Right atrium auricular region (tissue), 2 donors: ENCODE results near the gene GBP6. TPM values are rescaled to one million over a fixed set of nuclear protein-coding genes. Genes with fewer than 3 reads are reported as not detected.
"Not testable (repeated sequence)": the region's sequence is repeated elsewhere in the genome, so short reads cannot be mapped to it uniquely, and the experiment has no call there.

Experiments used
- DNase-seq: peaks from one replicate; pipeline ENCODE4 v3.0.0-alpha.2; 2019; ENCODE audit warnings: low spot score
- H3K27ac ChIP-seq, 2 donors: fragments of 200-600 bp; sonication (generic); 1 replicate in 1 of 2; 2 replicates in 1 of 2; pipeline ENCODE4 v1.5.1; 2016 to 2019
- H3K27me3 ChIP-seq, 2 donors: fragments of 200-600 bp; sonication (generic); one replicate each; pipeline versions ENCODE4 v1.5.1 to v1.6.0; 2017 to 2019
- H3K36me3 ChIP-seq: fragments of 200-600 bp; sonication (generic); one replicate; pipeline ENCODE4 v1.5.1; 2016
- H3K4me1 ChIP-seq, 2 donors: fragments of 200-600 bp; sonication (generic); one replicate each; pipeline versions ENCODE4 v1.5.1 to v1.6.0; 2017 to 2019
- H3K4me3 ChIP-seq, 2 donors: fragments of 200-600 bp; sonication (generic); 1 replicate in 1 of 2; 2 replicates in 1 of 2; pipeline ENCODE4 v1.5.1; 2017 to 2019; ENCODE audit warnings: mild to moderate bottlenecking in 1 of 2, moderate library complexity in 1 of 2
- H3K9me3 ChIP-seq, 2 donors: fragments of 200-600 bp; sonication (generic); one replicate each; pipeline ENCODE4 v1.5.1; 2019
- total RNA-seq, 2 donors: library from RNA; depleted of rRNA; stranded (reverse); fragments of >200 nt; gene quantifications; one replicate each; pipeline ENCODE4 v1.1.0, GENCODE V29; 2016
- TF ChIP-seq, protein P1 (sequence below), 2 donors: fragments of 200-600 bp; sonication (generic); IDR thresholded peaks; one replicate each; pipeline ENCODE4 v1.5.1; 2019; ENCODE audit warnings: antibody characterized with exemption in 2 of 2

Gene GBP6
- total RNA-seq, 2 donors from 2014 or later = 0.19 TPM; not detected in 1

DNA sequence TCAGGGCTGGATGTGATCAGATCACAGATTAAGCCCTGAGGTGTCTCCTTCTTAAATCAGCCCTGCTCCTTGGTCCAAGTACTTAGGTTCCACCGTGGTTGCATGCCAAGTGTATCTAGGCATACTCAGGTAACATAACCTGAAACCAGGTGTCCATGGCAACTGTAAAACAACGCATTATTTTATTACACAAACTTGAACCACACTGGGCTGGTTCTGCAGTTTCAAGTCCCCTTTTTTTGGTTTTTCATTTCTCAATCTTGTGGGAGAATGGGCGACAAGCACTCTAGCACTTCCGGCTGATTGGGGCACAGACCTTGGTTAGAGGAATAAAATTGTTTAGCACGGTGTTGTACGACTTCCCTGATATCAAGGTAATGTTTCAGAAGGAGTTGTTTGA, 65.2 kb downstream of the GBP6 start:
- no peak for DNase-seq

GRCh38 chr1:89429681-89430080, 65.8 kb downstream of the GBP6 start:
- H3K27ac ChIP-seq, H3K9me3 ChIP-seq, DNase-seq, H3K4me1 ChIP-seq, H3K27me3 ChIP-seq, H3K4me3 ChIP-seq, H3K36me3 ChIP-seq: not testable (repeated sequence)

More for the DNA sequence above, 65.2 kb downstream of the GBP6 start:
- TF ChIP-seq, protein P1, sequence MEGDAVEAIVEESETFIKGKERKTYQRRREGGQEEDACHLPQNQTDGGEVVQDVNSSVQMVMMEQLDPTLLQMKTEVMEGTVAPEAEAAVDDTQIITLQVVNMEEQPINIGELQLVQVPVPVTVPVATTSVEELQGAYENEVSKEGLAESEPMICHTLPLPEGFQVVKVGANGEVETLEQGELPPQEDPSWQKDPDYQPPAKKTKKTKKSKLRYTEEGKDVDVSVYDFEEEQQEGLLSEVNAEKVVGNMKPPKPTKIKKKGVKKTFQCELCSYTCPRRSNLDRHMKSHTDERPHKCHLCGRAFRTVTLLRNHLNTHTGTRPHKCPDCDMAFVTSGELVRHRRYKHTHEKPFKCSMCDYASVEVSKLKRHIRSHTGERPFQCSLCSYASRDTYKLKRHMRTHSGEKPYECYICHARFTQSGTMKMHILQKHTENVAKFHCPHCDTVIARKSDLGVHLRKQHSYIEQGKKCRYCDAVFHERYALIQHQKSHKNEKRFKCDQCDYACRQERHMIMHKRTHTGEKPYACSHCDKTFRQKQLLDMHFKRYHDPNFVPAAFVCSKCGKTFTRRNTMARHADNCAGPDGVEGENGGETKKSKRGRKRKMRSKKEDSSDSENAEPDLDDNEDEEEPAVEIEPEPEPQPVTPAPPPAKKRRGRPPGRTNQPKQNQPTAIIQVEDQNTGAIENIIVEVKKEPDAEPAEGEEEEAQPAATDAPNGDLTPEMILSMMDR (IDR thresholded peaks at IDR 0.05) = no peak
- H3K36me3 ChIP-seq = no peaks in the 10 kb centered on the region
- no peak overlapping the region for H3K27ac ChIP-seq
- H3K4me3 ChIP-seq = no peak overlapping the region
- no peaks in the 10 kb centered on the region for H3K27me3 ChIP-seq
- no peaks in the 10 kb centered on the region for H3K9me3 ChIP-seq
- H3K4me1 ChIP-seq = no peaks in the 10 kb centered on the region

- Histone ChIP-seq H3K27me3 (no peaks in the 10 kb centered on the region), H3K36me3 (no peaks in the 10 kb centered on the region), H3K9me3 (peaks cover 0 to 9% of the 10 kb centered on the region in 2 donors), H3K27ac (no peak overlapping the region), H3K4me1 (no peaks in the 10 kb centered on the region), H3K4me3 (no peak overlapping the region)
- no peak for DNase-seq
- TF ChIP-seq, protein P1 (IDR thresholded peaks at IDR 0.05) = no peak
These were observed 69.6 kb downstream of the GBP6 start for GRCh38 chr1:89433421-89433820.

DNA sequence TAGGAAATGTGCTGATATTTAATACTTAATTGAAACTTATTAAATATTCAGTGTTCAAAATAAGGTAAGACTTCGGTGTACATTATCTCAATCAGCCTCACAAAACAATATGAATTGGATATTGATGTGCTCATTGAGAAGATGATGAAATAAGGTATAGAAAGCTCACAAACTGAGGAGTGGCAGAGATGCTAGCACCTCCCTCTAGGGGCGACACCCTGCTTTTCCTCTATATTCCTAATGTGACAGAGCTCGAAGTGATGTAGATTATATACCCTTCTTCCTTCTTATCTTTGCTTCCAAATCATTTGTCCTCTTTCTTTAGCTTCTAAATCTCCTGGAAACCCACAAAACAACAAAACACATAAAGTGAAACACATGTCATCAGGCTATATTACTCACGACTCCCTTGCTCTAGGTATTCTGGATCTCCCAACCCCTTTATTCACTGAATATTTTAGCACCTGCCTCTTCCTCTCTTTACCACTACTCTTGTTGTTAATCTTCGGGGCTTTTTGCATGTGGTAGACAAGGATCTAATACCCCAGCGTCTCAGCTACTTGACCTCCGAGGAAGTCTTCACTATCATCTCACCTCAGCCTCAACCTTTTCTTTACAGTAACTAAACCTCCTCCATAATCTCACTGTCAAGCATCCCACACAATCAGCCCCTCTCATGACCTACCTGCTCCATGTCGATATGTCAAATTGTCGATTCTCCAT, 70.4 kb downstream of the GBP6 start:
- H3K9me3 ChIP-seq = peaks cover 0 to 17% of the 10 kb centered on the region in 2 donors
- H3K27me3 ChIP-seq, H3K4me1 ChIP-seq, H3K4me3 ChIP-seq, H3K36me3 ChIP-seq, DNase-seq, H3K27ac ChIP-seq: not testable (repeated sequence)

Other genes starting within 250 kb of the GBP6 start
- gene GBP2, start 237.9 kb upstream of the GBP6 start, total RNA-seq = 10 to 100 TPM; 12.3 to 22.1 TPM
- not detected for gene GBP7, start 188.1 kb upstream of the GBP6 start, total RNA-seq
- 1 to 10 TPM; 6.1 to 6.2 TPM for gene GBP4, start 165.1 kb upstream of the GBP6 start, total RNA-seq
- gene GBP5, start 91.2 kb upstream of the GBP6 start, total RNA-seq = 1 to 10 TPM in 1 of 2 donors, under 1 TPM in 1; 0.37 to 1.0 TPM
- gene LRRC8B, start 160.8 kb downstream of the GBP6 start, total RNA-seq = 1 to 10 TPM; 5.5 to 8.2 TPM